Keratinocyte (primary cell): ENCODE data around the gene PTRH1. TPM values are rescaled to one million over a fixed set of nuclear protein-coding genes. Genes with fewer than 3 reads are reported as not detected.
"Not testable (repeated sequence)": the region's sequence is repeated elsewhere in the genome, so short reads cannot be mapped to it uniquely, and the experiment has no call there.

Experiments used
- DNase-seq: peaks from one replicate; pipeline ENCODE4 v3.0.0-alpha.2; 2011; ENCODE audit warnings: low read depth, missing footprints, low spot score
- FAIRE-seq: peaks from 2 replicates; lab custom pipeline; 2011; peaks lifted over from hg19 to GRCh38; lab: Jason Lieb, UNC
- H2AFZ ChIP-seq: 2 replicates; pipeline ENCODE4 v1.6.0; 2012; ENCODE audit warnings: low read length, control low read depth, inconsistent platforms; ENCODE audit not compliant: control insufficient read depth
- H3K27ac ChIP-seq: 2 replicates; pipeline ENCODE4 v1.5.1; 2011; ENCODE audit warnings: low read length; ENCODE audit not compliant: control insufficient read depth, insufficient read depth
- H3K27me3 ChIP-seq: 3 replicates; pipeline ENCODE4 v1.6.0; 2011; ENCODE audit warnings: low read length; ENCODE audit not compliant: control insufficient read depth, insufficient read depth; ENCODE audit errors: extremely low read depth
- H3K36me3 ChIP-seq, 2 experiments: 2 replicates in 1 of 2; 3 replicates in 1 of 2; pipeline ENCODE4 v1.5.1; 2011; ENCODE audit warnings: low read length in 2 of 2, mild to moderate bottlenecking in 1 of 2; ENCODE audit not compliant: control insufficient read depth in 2 of 2, insufficient read depth in 2 of 2; ENCODE audit errors: extremely low read depth in 1 of 2
- H3K4me1 ChIP-seq: 3 replicates; pipeline ENCODE4 v1.5.1; 2011; ENCODE audit warnings: low read length; ENCODE audit not compliant: control insufficient read depth, insufficient read depth; ENCODE audit errors: extremely low read depth
- H3K4me2 ChIP-seq: 3 replicates; pipeline ENCODE4 v1.6.0; 2011; ENCODE audit warnings: low read depth, low read length; ENCODE audit not compliant: control insufficient read depth, insufficient read depth; ENCODE audit errors: extremely low read depth
- H3K4me3 ChIP-seq, 3 experiments: fragments of 200-600 bp in 1 of 3; sonication (generic) in 1 of 3; 2 replicates in 2 of 3; 3 replicates in 1 of 3; pipeline ENCODE4 v1.5.1; 2011 to 2016; ENCODE audit warnings: low read length in 3 of 3, mild to moderate bottlenecking in 3 of 3, control low read depth in 2 of 3, inconsistent platforms in 1 of 3, low read depth in 1 of 3, mixed read lengths in 1 of 3, mixed run types in 1 of 3, moderate library complexity in 1 of 3; ENCODE audit not compliant: control insufficient read depth in 2 of 3, insufficient read depth in 2 of 3; ENCODE audit errors: extremely low read depth in 1 of 3
- H3K79me2 ChIP-seq: 2 replicates; pipeline ENCODE4 v1.6.0; 2012; ENCODE audit warnings: low read length; ENCODE audit not compliant: control insufficient read depth, insufficient read depth
- H3K9ac ChIP-seq: 3 replicates; pipeline ENCODE4 v1.6.0; 2011; ENCODE audit warnings: low read length; ENCODE audit not compliant: control insufficient read depth, insufficient read depth; ENCODE audit errors: extremely low read depth
- H3K9me1 ChIP-seq: 3 replicates; pipeline ENCODE4 v1.6.0; 2011; ENCODE audit warnings: low read length; ENCODE audit not compliant: control insufficient read depth, insufficient read depth; ENCODE audit errors: extremely low read depth
- H3K9me3 ChIP-seq: 2 replicates; pipeline ENCODE4 v1.5.1; 2012; ENCODE audit warnings: low read depth, low read length; ENCODE audit not compliant: control insufficient read depth
- H4K20me1 ChIP-seq: 3 replicates; pipeline ENCODE4 v1.6.0; 2011; ENCODE audit warnings: low read length; ENCODE audit not compliant: control insufficient read depth, insufficient read depth; ENCODE audit errors: extremely low read depth
- EZH2 ChIP-seq: IDR thresholded peaks from one replicate; pipeline ENCODE4 v1.6.1; 2012; ENCODE audit warnings: inconsistent platforms, mild to moderate bottlenecking, low read length, moderate library complexity
- dilution Hi-C: fragments of 300-500 bp; cut with MboI; formaldehyde crosslinking; loops from one replicate; pipeline ENCODE4 v1.7.0; 2020; ENCODE audit warnings: low sequenced_read_pairs; ENCODE audit not compliant: extremely low pct_ligation_motif_present
- polyA plus RNA-seq, 5 experiments: library from polyadenylated mRNA; depleted of rRNA in 3 of 5; stranded (reverse) in 3 of 5; stranded (forward) in 1 of 5; unstranded in 1 of 5; fragments of >200 nt; gene quantifications; 1 replicate in 1 of 5; 2 replicates in 3 of 5; 3 replicates in 1 of 5; pipeline versions ENCODE4 v1.2.1 to v1.2.3, GENCODE V29; 2011 to 2012; ENCODE audit warnings: missing spikeins in 2 of 5, low read depth in 1 of 5, low replicate concordance in 1 of 5
- TF ChIP-seq, protein P1 (sequence below), 3 experiments: IDR thresholded peaks in 1 of 3; conservative IDR thresholded peaks in 1 of 3; optimal IDR thresholded peaks in 1 of 3; 2 replicates in 2 of 3; 3 replicates in 1 of 3; pipeline versions ENCODE3 to v1.5.1; 2011; ENCODE audit warnings: low read length in 3 of 3, mild to moderate bottlenecking in 3 of 3, moderate library complexity in 2 of 3, control low read depth in 1 of 3, inconsistent platforms in 1 of 3; ENCODE audit not compliant: insufficient read depth in 2 of 3; ENCODE audit errors: extremely low read depth in 1 of 3

The PTRH1 gene
- polyA plus RNA-seq, 1 donor (not counting 4 experiments of a cell fraction or from before 2014, with no cell fraction given): 14.3 TPM

DNA sequence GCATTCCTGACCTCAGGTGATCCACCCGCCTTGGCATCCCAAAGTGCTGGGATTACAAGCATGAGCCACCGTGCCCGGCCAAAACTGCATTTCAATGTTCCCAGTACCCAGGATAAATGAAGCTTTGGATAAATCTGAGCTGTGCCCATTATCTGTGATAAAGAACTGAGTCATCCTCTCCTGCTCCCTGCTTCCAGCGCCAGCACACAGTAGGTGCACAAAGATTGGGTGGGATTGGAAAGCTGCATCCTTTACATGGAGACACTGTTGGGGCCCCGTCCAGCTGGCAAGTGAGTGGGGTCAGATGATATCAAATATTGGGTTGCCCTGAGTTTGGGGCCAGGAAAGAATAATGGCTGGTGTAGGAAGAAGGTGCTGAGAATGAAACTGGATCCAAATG lies 45.6 kb upstream of the PTRH1 start:
- Histone ChIP-seq H3K4me2 (no peak overlapping the region), H2AFZ (no peak overlapping the region), H3K36me3 (no peaks in the 10 kb centered on the region), H3K9me3 (no peaks in the 10 kb centered on the region), H3K27ac (no peak overlapping the region), H4K20me1 (no peaks in the 10 kb centered on the region), H3K9me1 (no peaks in the 10 kb centered on the region), H3K9ac (no peak overlapping the region), H3K4me1 (no peaks in the 10 kb centered on the region), H3K79me2 (no peaks in the 10 kb centered on the region), H3K27me3 (peaks cover 8% of the 10 kb centered on the region), H3K4me3 (no peak overlapping the region)
- DNase-seq: no peak
- dilution Hi-C loops: no loop called here
- TF ChIP-seq, protein P1, sequence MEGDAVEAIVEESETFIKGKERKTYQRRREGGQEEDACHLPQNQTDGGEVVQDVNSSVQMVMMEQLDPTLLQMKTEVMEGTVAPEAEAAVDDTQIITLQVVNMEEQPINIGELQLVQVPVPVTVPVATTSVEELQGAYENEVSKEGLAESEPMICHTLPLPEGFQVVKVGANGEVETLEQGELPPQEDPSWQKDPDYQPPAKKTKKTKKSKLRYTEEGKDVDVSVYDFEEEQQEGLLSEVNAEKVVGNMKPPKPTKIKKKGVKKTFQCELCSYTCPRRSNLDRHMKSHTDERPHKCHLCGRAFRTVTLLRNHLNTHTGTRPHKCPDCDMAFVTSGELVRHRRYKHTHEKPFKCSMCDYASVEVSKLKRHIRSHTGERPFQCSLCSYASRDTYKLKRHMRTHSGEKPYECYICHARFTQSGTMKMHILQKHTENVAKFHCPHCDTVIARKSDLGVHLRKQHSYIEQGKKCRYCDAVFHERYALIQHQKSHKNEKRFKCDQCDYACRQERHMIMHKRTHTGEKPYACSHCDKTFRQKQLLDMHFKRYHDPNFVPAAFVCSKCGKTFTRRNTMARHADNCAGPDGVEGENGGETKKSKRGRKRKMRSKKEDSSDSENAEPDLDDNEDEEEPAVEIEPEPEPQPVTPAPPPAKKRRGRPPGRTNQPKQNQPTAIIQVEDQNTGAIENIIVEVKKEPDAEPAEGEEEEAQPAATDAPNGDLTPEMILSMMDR (optimal IDR thresholded peaks at IDR 0.05 in 1 of 3, IDR thresholded peaks at IDR 0.05 in 1 of 3, conservative IDR thresholded peaks at IDR 0.05 in 1 of 3; ENCODE audit: extremely low read depth in 1 of 3, insufficient read depth in 2 of 3, low read length in 3 of 3): no peak
- no peak for TF ChIP-seq EZH2
- FAIRE-seq: no peak

DNA sequence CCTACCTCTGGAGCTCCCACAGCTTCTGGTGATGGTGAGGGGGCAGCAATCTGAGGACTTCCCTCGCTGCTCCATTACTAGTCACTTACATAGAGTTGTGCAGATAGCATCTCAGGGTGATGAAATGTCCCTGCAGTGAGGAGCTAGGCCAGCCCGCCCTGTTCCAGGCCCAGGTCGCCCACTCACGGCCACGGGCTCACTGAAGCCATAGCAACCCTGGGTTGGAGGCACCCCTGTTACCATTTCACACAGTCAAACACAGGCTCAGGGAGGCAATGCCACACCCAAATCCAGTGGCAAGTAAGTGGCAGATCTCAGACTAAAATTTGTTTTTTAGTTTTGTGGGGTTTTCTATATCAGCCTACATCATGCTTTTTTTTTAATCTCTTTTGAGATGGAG lies 43.4 kb upstream of the PTRH1 start:
- no peaks in the 10 kb centered on the region for H3K9me3 ChIP-seq
- H3K4me3 ChIP-seq: no peak overlapping the region
- dilution Hi-C loops: no loop called here

DNA sequence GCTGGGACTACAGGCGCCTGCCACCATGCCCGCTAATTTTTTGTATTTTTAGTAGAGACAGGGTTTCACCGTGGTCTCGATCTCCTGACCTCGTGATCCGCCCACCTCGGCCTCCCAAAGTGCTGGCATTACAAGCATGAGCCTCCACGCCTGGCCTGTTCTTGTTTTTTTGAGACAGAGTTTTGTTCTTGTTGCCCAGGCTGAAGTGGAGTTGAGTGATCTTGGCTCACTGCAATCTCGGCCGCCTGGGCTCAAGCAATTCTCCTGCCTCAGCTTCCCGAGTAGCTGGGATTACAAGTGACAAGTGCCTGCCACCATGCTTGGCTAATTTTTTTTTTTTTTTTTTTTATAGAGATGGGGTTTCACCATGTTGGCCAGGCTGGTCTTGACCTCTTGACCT lies 41.3 kb upstream of the PTRH1 start:
- H3K9me1 ChIP-seq, H3K36me3 ChIP-seq, H3K27ac ChIP-seq, H3K9ac ChIP-seq, dilution Hi-C loops, H2AFZ ChIP-seq, DNase-seq, H3K4me2 ChIP-seq, H4K20me1 ChIP-seq, H3K9me3 ChIP-seq, FAIRE-seq, H3K79me2 ChIP-seq, H3K4me3 ChIP-seq, H3K4me1 ChIP-seq: not testable (repeated sequence)
- H3K27me3 ChIP-seq: peaks cover 47% of the 10 kb centered on the region

More for the DNA sequence above, 43.4 kb upstream of the PTRH1 start:
- Histone ChIP-seq H3K27me3 (peaks cover 28% of the 10 kb centered on the region), H2AFZ (no peak overlapping the region), H3K9ac (no peak overlapping the region), H3K79me2 (no peaks in the 10 kb centered on the region), H3K36me3 (no peaks in the 10 kb centered on the region), H4K20me1 (no peaks in the 10 kb centered on the region), H3K4me2 (no peak overlapping the region), H3K27ac (no peak overlapping the region), H3K4me1 (no peaks in the 10 kb centered on the region), H3K9me1 (no peaks in the 10 kb centered on the region)
- no peak for FAIRE-seq
- no peak for DNase-seq
- TF ChIP-seq, protein P1 (optimal IDR thresholded peaks at IDR 0.05 in 1 of 3, IDR thresholded peaks at IDR 0.05 in 1 of 3, conservative IDR thresholded peaks at IDR 0.05 in 1 of 3; ENCODE audit: extremely low read depth in 1 of 3, insufficient read depth in 2 of 3, low read length in 3 of 3): no peak
- TF ChIP-seq EZH2: no peak
